Measurements from ENCODE around the gene DHRS4L2.
"Not testable (repeated sequence)": the region's sequence is repeated elsewhere in the genome, so short reads cannot be mapped to it uniquely, and the experiment has no call there.

GRCh38 chr14:24006817-24007652 lies 18.3 kb downstream of the DHRS4L2 start:
- not testable (repeated sequence) for TF ChIP-seq CTCF (IDR thresholded peaks at IDR 0.05; ENCODE audit: low read depth, low read length); MAX (IDR thresholded peaks at IDR 0.05; ENCODE audit: low read depth, low read length); POLR2A (IDR thresholded peaks at IDR 0.05; ENCODE audit: extremely low read depth, insufficient read length); MYC (IDR thresholded peaks at IDR 0.05; ENCODE audit: low read depth, low read length)

All from NB4 (cell line).